ENCODE measurements around the gene SH2D3A. TPM values are rescaled to one million over a fixed set of nuclear protein-coding genes. Genes with fewer than 3 reads are reported as not detected.

Gene SH2D3A
- total and polyA plus RNA-seq, 2 of the 4 experiments (the other 2 are of a cell fraction), result under 0.01 to 0.09 TPM

- in situ Hi-C loops (cut with MboI; ENCODE audit: low sequenced_read_pairs) (no loop called here), dilution Hi-C loops (cut with HindIII; ENCODE audit: low sequenced_read_pairs, unreplicated experiment) (no loop called here), intact Hi-C loops (cut with micrococcal nuclease) (no loop called here)
- no peak overlapping the region for H3K4ac ChIP-seq (ENCODE audit: low read depth, low read length)
- H4K5ac ChIP-seq (ENCODE audit: low read depth, low read length), result no peak overlapping the region
- no peak overlapping the region for H3K4me2 ChIP-seq (ENCODE audit: low read depth, low read length)
- H2AFZ ChIP-seq (replicated peaks; ENCODE audit: low read length, poor library complexity), result no peak overlapping the region
- ChIA-PET POLR2A (ENCODE audit: unreplicated experiment) (no interaction called here), CTCF (no interaction called here)
- no peak for TF ChIP-seq POLR2A (IDR thresholded peaks at IDR 0.05; ENCODE audit: low read depth, low read length)
- H2AK5ac ChIP-seq (ENCODE audit: low read depth, low read length), result no peak overlapping the region
- no peaks in the 10 kb centered on the region; the same call in 1 of the 2 replicates for H3K9me1 ChIP-seq (ENCODE audit: insufficient read depth, low read length)
- H3K4me3 ChIP-seq (ENCODE audit: insufficient read depth, low read depth, low read length), result no peak overlapping the region
- no peak overlapping the region for H4K91ac ChIP-seq (ENCODE audit: insufficient read depth, low read depth, low read length)
- no peak overlapping the region for H3K14ac ChIP-seq (replicated peaks; ENCODE audit: low read depth, low read length)
- no peak overlapping the region for H2BK120ac ChIP-seq (ENCODE audit: low read depth, low read length)
- no peak overlapping the region for H2AK9ac ChIP-seq (replicated peaks; ENCODE audit: low read depth, low read length, poor library complexity)
- H4K8ac ChIP-seq (ENCODE audit: low read depth in 2 of 2, low read length in 2 of 2), result no peak overlapping the region
- H3K9me3 ChIP-seq (ENCODE audit: control insufficient read depth, insufficient read depth, low read length), result no peaks in the 10 kb centered on the region
- no peak overlapping the region for H2BK15ac ChIP-seq (ENCODE audit: low read depth, low read length)
- H2BK20ac ChIP-seq (ENCODE audit: low read depth, low read length), result no peak overlapping the region
- H3K23ac ChIP-seq (ENCODE audit: low read depth, low read length), result no peak overlapping the region
- ATAC-seq (ENCODE audit: low read depth) (no peak), DNase-seq (no peak)
- no peak overlapping the region for H3K9ac ChIP-seq (ENCODE audit: low read depth, low read length)
- no TSS peak for BruUV-seq (replicated peaks)
- H3K79me1 ChIP-seq (ENCODE audit: low read depth in 1 of 2, low read length in 2 of 2), result no peaks in the 10 kb centered on the region
- 47% methylated on average over 3 of the region's 16 CpGs; no CpG with 5 or more reads in 1 of the 2 experiments for WGBS, 2 experiments (ENCODE audit: extremely low coverage in 2 of 2, insufficient read length in 1 of 2)
- H3K36me3 ChIP-seq (ENCODE audit: control insufficient read depth, insufficient read depth, low read length), result no peaks in the 10 kb centered on the region
- H3K56ac ChIP-seq (ENCODE audit: extremely low read depth, insufficient read depth, low read length), result no peak overlapping the region
- no peak overlapping the region for H3K27ac ChIP-seq (ENCODE audit: insufficient read depth, low read length)
- no peaks in the 10 kb centered on the region for H3K27me3 ChIP-seq (ENCODE audit: control insufficient read depth, insufficient read depth, low read length)
- H4K20me1 ChIP-seq (ENCODE audit: insufficient read depth, low read length), result no peaks in the 10 kb centered on the region
- H3K4me1 ChIP-seq (ENCODE audit: control insufficient read depth, insufficient read depth, low read length), result peaks cover 2% of the 10 kb centered on the region; the same call in 1 of the 2 replicates
- H3K18ac ChIP-seq (ENCODE audit: low read depth, low read length), result no peak overlapping the region
- H2BK5ac ChIP-seq (ENCODE audit: low read depth, low read length, poor library complexity, severe bottlenecking), result no peak overlapping the region
These were observed 41.6 kb downstream of the SH2D3A start for GRCh38 chr19:6725513-6726231.

All from IMR-90 (cell line).